NCI-H526 treated with DMSO at 0.1 percent for 48 hours (cell line): ENCODE results near the gene RRAS2.
"Not testable (repeated sequence)": the region's sequence is repeated elsewhere in the genome, so short reads cannot be mapped to it uniquely, and the experiment has no call there.

Experiments
- DNase-seq: peaks from one replicate; lab custom pipeline; 2025; lab: John Stamatoyannopoulos, UW

RRAS2 gene

DNA sequence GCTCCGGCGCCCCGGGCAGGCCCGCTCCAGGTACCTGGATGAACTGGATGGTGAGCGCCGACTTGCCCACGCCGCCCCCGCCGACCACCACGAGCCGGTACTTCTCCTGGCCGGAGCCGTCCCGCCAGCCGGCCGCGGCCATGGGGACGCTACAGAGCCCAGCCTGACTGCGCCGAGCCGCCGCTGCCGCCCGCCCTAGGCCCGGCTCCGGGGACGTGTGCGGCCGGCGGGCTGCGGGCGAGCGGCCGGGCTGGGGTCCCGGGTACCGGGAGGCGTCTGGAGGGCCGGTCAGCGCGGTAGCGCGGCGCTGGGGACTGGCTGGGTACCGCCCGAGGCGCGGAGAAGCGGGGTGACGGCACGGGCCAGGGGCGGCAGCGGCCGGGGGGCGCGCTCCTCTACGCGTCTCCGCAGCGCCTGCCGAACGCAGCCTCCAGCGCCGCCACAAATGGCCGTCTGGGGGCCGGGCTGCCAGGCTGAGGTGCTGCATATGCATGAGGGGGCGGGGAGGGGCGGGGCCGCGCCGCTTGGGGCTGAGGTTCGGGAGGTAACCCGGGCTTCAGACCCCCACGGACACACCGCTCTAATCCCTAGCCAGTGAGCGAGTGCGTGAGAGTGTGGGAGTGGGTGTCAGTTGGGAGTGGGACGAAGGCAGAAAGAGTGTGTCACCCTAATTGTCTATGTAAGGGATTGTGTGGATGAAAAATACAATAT, at the start of gene RRAS2:
Gene RRAS2, minus strand, starts transcription at position 455 of the 711 bp plus-strand sequence. Its CDS starts 313 bp downstream, at position 142.
- DNase-seq: peak; percentile 64

DNA sequence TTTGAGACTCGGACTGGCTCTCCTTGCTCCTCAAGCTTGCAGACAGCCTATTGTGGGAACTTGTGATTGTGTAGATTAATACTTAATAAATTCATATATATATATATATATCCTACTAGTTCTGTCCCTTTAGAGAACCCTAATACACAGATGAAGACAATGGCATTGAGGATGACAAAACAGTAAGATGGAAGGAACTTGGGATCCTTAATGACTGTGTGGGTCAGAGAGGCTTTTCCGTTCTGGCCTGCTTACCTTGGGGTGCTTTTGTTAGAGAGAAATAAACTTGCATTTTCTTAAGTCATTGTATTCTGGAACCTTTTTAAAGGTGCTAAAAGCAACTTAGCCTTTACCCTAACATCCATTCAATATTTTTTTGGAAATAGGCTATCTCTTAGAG, 49.6 kb upstream of the RRAS2 start:
- no peak for DNase-seq

DNA sequence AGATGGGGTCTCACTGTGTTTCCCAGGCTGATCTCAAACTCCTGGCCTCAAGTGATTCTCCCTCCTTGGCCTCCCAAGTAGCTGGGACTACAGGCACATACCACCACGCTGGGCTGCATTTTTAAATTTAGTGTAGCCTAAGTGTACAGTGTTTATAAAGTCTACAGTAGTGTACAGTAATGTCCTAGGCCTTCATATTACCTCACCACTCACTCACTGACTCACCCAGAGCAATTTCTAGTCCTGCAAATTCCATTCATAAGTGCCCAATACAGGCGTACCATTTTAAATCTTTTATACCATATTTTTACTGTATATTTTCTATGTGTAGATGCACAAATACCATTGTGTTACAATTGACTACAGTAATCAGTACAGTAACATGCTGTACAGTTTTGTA, 47.1 kb upstream of the RRAS2 start:
- not testable (repeated sequence) for DNase-seq

- DNase-seq: not testable (repeated sequence)
Observed at GRCh38 chr11:14403528-14403927, 44.5 kb upstream of the RRAS2 start.

- DNase-seq: no peak
Observed at GRCh38 chr11:14399087-14399486, 40.1 kb upstream of the RRAS2 start.

DNA sequence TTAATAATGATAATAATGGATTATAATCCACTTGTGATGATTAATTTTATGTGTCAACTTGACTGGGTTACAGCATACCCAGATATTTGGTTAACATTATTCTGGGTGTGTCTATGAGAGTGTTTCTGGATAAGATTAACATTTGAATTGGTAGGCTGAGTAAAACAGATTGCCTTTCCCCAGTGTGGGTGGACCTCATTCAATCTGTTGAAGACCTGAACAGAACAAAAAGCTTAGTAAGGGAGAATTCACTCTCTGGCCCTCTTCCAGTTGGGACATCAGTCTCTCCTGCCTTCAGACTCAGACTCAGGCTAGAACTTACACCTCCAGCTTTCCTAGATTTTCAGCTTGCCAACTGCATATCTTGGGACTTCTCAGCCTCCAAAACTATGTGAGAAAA, 37.3 kb upstream of the RRAS2 start:
- no peak for DNase-seq

DNA sequence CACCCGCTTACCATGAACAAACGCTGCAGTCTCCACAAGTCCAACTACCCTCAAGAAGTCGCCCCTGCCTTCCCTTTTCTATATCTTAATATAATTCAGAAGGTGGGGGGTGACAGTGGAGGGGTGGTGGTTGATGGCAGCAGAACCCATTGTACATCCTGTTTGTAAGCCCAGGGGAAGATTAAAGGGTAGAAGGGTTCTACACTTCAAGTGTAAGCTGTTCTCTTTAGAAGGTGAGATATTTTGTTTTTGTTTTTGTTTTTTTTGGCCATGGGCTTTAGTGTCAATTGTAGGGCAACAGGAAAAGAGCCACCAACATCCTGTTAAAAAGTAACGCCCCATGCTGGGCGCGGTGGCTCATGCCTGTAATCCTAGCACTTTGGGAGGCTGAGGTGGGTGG, 34.9 kb upstream of the RRAS2 start:
- no peak for DNase-seq

- DNase-seq: no peak
Observed at GRCh38 chr11:14393129-14393528, 34.1 kb upstream of the RRAS2 start.

DNA sequence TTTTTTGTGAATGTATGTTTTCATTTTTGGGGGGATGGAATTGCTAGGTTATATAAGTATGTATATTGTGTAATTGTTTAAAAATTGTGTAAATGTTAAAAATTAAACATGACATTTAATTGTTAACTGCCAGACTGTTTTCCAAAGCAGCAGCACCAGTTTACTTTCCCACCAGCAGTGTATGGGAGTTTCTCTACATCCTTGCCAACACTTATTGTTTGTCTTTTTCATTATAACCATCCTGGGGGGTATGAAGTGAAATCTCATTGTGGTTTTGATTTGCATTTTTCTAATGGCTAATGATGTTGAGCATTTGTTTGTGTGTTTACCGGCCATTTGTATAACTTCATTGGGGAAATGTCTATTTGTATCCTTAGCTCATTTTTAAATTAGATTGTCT, 31.7 kb upstream of the RRAS2 start:
- DNase-seq: no peak

- DNase-seq: no peak
Observed at GRCh38 chr11:14388352-14388751, 29.4 kb upstream of the RRAS2 start.

GRCh38 chr11:14386895-14387480, 28.0 kb upstream of the RRAS2 start:
- no peak for DNase-seq

DNA sequence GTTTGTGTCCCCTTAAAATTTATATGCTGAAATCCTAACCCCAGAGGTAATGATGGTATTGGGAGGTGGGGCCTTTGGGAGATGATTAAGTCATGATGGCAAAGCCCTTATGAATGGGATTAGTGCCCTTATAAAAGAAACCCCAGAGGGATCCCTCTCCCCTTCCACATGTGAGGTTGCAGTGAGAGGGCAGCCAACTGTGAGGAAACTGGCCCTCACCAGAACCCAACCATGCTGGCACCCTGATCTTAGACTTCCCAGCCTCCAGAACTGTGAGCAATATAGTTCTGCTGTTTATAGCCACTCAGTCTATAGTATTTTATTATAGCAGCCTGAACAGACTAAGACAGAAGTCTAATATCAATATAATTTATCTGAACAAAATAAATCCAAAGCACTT, 27.1 kb upstream of the RRAS2 start:
- DNase-seq: no peak

GRCh38 chr11:14384338-14384737, 25.4 kb upstream of the RRAS2 start:
- no peak for DNase-seq

DNA sequence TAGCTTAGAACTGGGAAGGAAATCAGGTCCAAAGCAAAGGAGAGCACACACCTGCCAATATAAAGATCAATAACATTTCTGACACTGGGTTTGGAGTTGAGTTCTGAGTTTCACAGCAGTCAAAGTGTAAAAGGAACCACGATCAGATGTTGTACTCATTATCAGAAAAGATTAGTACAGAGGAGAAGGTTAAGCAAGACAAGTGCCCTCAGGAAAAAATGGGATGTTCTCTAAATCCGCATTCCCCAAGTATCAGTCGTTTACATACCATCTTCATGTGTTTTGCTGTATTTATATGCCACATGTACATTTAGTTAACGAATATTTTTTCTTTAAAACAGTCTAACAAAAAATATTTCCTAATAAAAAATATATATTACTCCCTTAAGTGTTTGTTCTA, 23.0 kb upstream of the RRAS2 start:
- no peak for DNase-seq

DNA sequence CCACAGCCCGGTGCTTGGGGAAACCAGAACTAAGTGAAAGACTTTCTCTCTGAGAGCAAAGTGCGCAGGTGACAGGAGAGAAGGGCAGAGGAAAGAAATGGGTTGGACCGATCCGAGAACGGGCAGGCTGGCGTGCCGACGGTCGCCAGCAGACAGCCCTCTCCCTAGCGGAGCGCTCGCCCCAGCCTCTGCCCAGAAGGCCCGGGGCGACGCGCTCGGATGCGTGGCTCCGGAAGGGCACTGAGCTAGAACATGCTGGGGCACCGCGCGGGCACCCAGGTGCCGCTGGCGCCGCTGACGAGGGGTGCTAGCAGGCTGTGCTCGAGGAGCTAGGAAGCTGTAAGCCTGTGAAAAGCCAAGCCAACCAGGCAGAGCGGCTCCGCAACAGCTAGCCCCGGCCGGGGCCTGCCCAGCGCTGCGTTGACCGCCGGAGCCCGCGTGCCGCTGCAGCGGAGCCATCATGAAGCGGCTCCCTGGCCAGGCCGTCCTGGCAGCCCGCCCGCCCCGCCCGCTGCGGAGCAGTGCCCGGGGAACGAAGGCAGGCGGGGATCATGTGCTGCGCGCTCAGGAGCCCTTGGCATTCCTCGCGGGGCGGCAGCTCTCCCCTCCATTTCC, 22.1 kb upstream of the RRAS2 start:
- peak; percentile 83 for DNase-seq

DNA sequence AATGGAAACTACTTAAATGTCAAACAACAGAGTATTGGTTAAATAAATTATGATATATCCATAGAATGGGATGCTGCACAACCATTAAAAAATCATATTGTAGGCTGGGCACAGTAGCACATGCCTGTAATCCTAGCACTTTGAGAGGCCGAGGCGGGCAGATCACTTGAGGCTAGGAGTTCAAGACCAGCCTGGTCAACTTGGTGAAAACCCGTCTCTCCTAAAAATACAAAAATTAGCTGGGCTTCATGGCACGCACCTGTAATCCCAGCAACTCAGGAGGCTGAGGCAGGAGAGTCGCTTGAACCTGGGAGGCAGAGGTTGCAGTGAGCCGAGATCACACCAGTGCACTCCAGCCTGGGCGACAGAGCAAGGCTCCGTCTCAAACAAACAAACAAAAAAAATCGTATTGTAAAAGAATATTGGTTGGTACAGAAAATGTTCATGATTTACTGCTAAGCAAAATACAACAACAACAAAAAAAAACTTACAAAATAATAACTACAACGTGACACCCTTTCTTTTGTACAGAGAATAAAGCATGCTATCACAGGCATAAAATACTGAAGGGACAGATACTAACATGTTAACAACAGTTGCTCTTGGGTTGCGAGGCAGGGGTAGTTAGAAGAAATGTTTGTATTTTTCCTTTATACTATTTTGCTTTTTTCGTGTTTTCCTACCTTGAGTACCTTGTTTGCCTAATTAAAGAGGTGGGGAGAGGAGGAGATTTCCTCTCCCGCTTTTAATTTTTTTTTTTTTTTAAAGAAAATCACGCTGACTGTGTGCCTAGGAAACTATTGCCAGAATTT, 21.3 kb upstream of the RRAS2 start:
- DNase-seq: no peak

GRCh38 chr11:14378171-14378570, 19.2 kb upstream of the RRAS2 start:
- DNase-seq: no peak

DNA sequence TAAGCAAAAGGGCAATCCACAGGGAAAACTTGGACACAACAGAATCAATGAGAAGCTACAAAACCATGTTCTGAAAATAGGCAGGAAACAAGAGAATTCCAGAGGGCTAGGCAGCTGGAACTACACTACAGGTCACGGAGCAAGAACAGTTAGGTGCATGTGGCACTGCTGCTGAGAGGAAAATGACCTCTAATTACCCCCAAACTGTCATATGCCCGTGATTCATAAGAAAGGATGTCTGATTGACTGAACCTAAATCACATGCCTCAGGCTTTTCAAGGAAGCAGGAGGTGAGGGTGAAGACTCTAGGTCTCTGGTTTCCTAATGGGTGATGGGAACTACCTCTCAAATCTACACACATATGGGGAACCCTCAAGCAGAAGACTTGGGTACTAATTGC, 17.9 kb upstream of the RRAS2 start:
- no peak for DNase-seq

GRCh38 chr11:14374922-14375830, 16.2 kb upstream of the RRAS2 start:
- DNase-seq: no peak

DNA sequence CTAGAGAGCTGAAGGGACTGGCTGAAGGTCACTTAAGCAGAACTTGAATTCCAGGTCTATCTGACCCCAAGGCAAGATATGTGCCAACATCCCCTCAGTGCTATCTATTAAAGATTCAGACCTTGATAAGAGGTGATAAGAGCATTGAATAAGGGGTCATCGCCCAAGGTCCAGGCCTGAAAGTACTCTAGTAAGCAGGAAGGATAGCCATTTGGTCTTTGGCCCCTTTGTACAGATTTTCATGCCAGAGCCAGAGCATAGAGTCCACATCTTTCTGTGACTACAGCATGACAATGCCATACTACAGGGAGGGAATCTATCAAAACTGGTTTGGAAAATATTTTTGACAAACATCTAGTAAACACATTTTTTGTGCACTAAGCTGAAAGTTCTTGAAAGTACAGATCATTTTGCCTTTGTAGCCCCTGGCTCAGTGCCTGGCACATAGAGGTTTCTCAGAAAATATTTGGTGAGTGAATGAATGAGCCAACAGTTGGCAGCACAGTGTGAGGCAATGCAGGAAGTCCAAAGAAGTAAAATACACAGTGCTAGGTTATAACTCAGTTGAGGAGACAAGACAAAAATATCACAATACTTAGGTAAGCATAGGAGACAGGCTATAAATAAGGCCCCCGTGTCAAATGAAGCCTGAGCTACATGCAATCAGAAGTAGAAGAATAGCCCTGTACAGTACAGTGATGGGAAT, 15.1 kb upstream of the RRAS2 start:
- no peak for DNase-seq

DNA sequence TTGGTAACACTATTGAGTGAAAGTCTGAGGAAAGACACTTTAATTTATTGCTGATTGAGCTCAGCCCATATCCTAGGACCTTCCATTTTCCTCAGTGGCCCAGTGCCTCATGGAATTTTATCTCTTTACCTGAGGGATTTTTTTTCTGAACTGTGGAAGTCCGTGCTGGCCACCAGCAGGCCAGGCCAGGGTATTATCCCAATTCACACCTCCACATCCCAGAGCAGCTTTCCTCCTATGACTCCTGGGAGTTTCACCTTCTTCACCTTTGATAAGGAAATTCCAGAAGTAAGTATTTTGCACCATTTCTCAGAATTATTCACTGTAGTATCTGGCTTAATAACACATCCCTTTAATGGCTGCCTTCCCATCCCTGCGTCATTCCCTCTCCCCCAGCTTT, 13.0 kb upstream of the RRAS2 start:
- no peak for DNase-seq
